GM10248 (cell line): ENCODE data around the gene WSB2.
"Not testable (repeated sequence)": the region's sequence is repeated elsewhere in the genome, so short reads cannot be mapped to it uniquely, and the experiment has no call there.

Source experiments
- CTCF ChIA-PET: fragments of 300-600 bp; sonication (Branson Sonifier 250); formaldehyde crosslinking; extraction: SDS; loops from one replicate; lab custom pipeline; 2021; ENCODE audit warnings: antibody characterized with exemption; lab: Yijun Ruan, JAX
- POLR2A ChIA-PET: fragments of 350-650 bp; sonication (Branson Sonifier 250); formaldehyde crosslinking; extraction: SDS; loops from one replicate; lab custom pipeline; 2020; ENCODE audit warnings: antibody characterized with exemption; lab: Yijun Ruan, JAX
- DNase-seq: peaks from one replicate; pipeline ENCODE4 v3.0.0; 2012; ENCODE audit errors: extremely low spot score
- CTCF ChIP-seq: IDR thresholded peaks from 2 replicates; pipeline ENCODE4 v1.5.1; 2012; ENCODE audit warnings: mild to moderate bottlenecking, low read depth; ENCODE audit errors: extremely low read depth, missing control alignments, control extremely low read depth

WSB2 gene

GRCh38 chr12:118032188-118032587, 28.8 kb downstream of the WSB2 start:
- ChIA-PET CTCF (interaction anchor here (0.9 to 2.0 kb wide), 6 partner anchors 9 to 344 kb away, joined by 3 to 7 read pairs (median 3); no protein-coding TSS in a partner anchor), POLR2A (no interaction called here)
- no peak for TF ChIP-seq CTCF
- DNase-seq = no peak

- no peak for TF ChIP-seq CTCF
- no peak for DNase-seq
- POLR2A ChIA-PET = no interaction called here
- CTCF ChIA-PET = interaction anchor here (0.9 to 1.0 kb wide), 2 partner anchors 12 to 16 kb away, joined by 3 read pairs; no protein-coding TSS in a partner anchor
Observed at GRCh38 chr12:118029166-118029565, 31.8 kb downstream of the WSB2 start.

- TF ChIP-seq CTCF = no peak
- no peak for DNase-seq
- ChIA-PET POLR2A (no interaction called here), CTCF (interaction anchor here (1.1 kb wide), 1 partner anchor 31 kb away, joined by 3 read pairs; no protein-coding TSS in a partner anchor)
Observed at GRCh38 chr12:118025168-118025567, 35.8 kb downstream of the WSB2 start.

- ChIA-PET CTCF (interaction anchor here (1.2 kb wide), 1 partner anchor 9 kb away, joined by 3 read pairs; no protein-coding TSS in a partner anchor), POLR2A (no interaction called here)
- DNase-seq = no peak
- TF ChIP-seq CTCF = no peak
Observed at GRCh38 chr12:118023301-118023860, 37.6 kb downstream of the WSB2 start.

GRCh38 chr12:118022728-118023109, 38.3 kb downstream of the WSB2 start:
- TF ChIP-seq CTCF = no peak
- DNase-seq = no peak
- CTCF ChIA-PET = interaction anchor here (1.0 to 1.2 kb wide), 2 partner anchors 9 to 42 kb away, joined by 3 to 5 read pairs; no protein-coding TSS in a partner anchor
- POLR2A ChIA-PET = no interaction called here

GRCh38 chr12:118022097-118022727, 38.8 kb downstream of the WSB2 start:
- POLR2A ChIA-PET, DNase-seq: not testable (repeated sequence)
- CTCF ChIA-PET = interaction anchor here (1.0 to 1.2 kb wide), 2 partner anchors 10 to 42 kb away, joined by 3 to 5 read pairs; no protein-coding TSS in a partner anchor

GRCh38 chr12:118020036-118020435, 40.9 kb downstream of the WSB2 start:
- ChIA-PET POLR2A (interaction anchor here (0.5 kb wide), 1 partner anchor 48 kb away, joined by 4 read pairs; no protein-coding TSS in a partner anchor), CTCF (interaction anchor here (1.0 to 2.6 kb wide), 5 partner anchors 14 to 145 kb away, joined by 3 to 10 read pairs (median 4); no protein-coding TSS in a partner anchor)
- TF ChIP-seq CTCF = no peak
- no peak for DNase-seq
